ENCODE results near the gene ULBP2. TPM values are rescaled to one million over a fixed set of nuclear protein-coding genes. Genes with fewer than 3 reads are reported as not detected.

ULBP2 gene
- total RNA-seq, 1 experiment from 2014 or later, result not detected

DNA sequence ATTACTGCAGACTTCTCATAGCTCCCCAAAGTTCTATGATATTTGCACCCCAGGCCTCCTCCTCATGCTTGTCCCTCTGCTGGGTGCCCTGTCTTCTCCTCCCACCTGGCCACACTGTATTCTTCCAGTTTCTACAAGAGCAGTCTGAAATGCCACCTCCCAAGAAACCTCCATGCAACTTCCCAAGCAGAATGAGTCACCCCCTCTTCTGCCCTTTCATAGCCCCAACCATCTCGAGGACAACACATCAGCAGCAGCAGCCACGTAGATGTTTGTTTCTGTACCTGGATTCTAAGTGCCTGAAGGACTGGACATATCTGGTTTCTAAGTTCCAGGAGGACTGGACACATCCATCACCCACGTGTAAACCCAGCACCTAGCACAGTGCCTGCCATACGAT is 6.6 kb upstream of the ULBP2 start:
- H3K79me2 ChIP-seq (ENCODE audit: insufficient read depth, low read length), result no peaks in the 10 kb centered on the region
- H3K9me3 ChIP-seq (ENCODE audit: control insufficient read depth, low read depth, low read length), result no peaks in the 10 kb centered on the region
- H2AK5ac ChIP-seq (ENCODE audit: insufficient read length, low read length), result no peak overlapping the region
- no peak overlapping the region for H3T11ph ChIP-seq (ENCODE audit: low read length)
- peaks cover 6% of the 10 kb centered on the region for H3K23me2 ChIP-seq (ENCODE audit: insufficient read length, low read depth, low read length, poor library complexity, severe bottlenecking)
- H2BK5ac ChIP-seq (ENCODE audit: insufficient read length, low read length), result no peak overlapping the region
- H2AFZ ChIP-seq (ENCODE audit: low read length), result no peak overlapping the region
- Mint-ChIP-seq H3K9me3 (peaks cover 0 to 5% of the 10 kb centered on the region in 2 experiments; a peak in 1 of 5 replicates), H3K27me3 (ENCODE audit: low read depth) (peaks cover 97% of the 10 kb centered on the region), H3K4me3 (no peak overlapping the region), H3K27ac (no peak overlapping the region; a peak in 1 of 7 replicates), H3K4me1 (peaks cover 6 to 8% of the 10 kb centered on the region in 2 experiments), H3K36me3 (ENCODE audit: insufficient read depth in 1 of 3, low read depth in 3 of 3) (peaks cover 0 to 4% (median 3%) of the 10 kb centered on the region in 3 experiments; a peak in 3 of 7 replicates)
- no peak overlapping the region for H4K8ac ChIP-seq (replicated peaks; ENCODE audit: insufficient read length, low read depth, low read length)
- no peaks in the 10 kb centered on the region for H3K4me1 ChIP-seq (ENCODE audit: insufficient read depth, low read length)
- no peak overlapping the region for H3K9ac ChIP-seq (ENCODE audit: extremely low read depth, insufficient read length, low read length)
- no peak overlapping the region for H3K14ac ChIP-seq (ENCODE audit: insufficient read depth, low read length)
- H3K27ac ChIP-seq (ENCODE audit: insufficient read length, low read depth, low read length), result no peak overlapping the region
- no peak overlapping the region for H3K4me2 ChIP-seq (ENCODE audit: insufficient read depth, insufficient read length, low read length)
- H2BK120ac ChIP-seq (ENCODE audit: low read depth, low read length, poor library complexity, severe bottlenecking), result no peak overlapping the region
- no peak overlapping the region for H3K18ac ChIP-seq (ENCODE audit: insufficient read length, low read depth, low read length)
- peaks cover 52% of the 10 kb centered on the region for H3K27me3 ChIP-seq (ENCODE audit: insufficient read depth, low read length)
- no peak for DNase-seq
- no peaks in the 10 kb centered on the region for H4K20me1 ChIP-seq (ENCODE audit: control insufficient read depth, insufficient read depth, insufficient read length)
- H3K23ac ChIP-seq (ENCODE audit: insufficient read length, low read depth, low read length), result no peak overlapping the region
- no peak overlapping the region for H4K91ac ChIP-seq (ENCODE audit: insufficient read length, low read depth, low read length)
- H2BK15ac ChIP-seq (ENCODE audit: low read depth, low read length), result no peak overlapping the region
- WGBS (ENCODE audit: extremely low coverage, insufficient read length, low lambda C conversion rate), result no CpG with 5 or more reads among the region's 4 CpGs
- no peak overlapping the region for H3K56ac ChIP-seq (ENCODE audit: insufficient read length, low read depth, low read length)
- H3K4ac ChIP-seq (ENCODE audit: low read depth, low read length), result no peak overlapping the region
- H4K5ac ChIP-seq (ENCODE audit: insufficient read length, low read depth, low read length), result no peak overlapping the region
- no peak overlapping the region for H2BK20ac ChIP-seq (ENCODE audit: low read depth, low read length, poor library complexity, severe bottlenecking)
- no peaks in the 10 kb centered on the region for H3K79me1 ChIP-seq (ENCODE audit: insufficient read depth, low read depth, low read length, poor library complexity, severe bottlenecking)
- TF ChIP-seq, protein P1, sequence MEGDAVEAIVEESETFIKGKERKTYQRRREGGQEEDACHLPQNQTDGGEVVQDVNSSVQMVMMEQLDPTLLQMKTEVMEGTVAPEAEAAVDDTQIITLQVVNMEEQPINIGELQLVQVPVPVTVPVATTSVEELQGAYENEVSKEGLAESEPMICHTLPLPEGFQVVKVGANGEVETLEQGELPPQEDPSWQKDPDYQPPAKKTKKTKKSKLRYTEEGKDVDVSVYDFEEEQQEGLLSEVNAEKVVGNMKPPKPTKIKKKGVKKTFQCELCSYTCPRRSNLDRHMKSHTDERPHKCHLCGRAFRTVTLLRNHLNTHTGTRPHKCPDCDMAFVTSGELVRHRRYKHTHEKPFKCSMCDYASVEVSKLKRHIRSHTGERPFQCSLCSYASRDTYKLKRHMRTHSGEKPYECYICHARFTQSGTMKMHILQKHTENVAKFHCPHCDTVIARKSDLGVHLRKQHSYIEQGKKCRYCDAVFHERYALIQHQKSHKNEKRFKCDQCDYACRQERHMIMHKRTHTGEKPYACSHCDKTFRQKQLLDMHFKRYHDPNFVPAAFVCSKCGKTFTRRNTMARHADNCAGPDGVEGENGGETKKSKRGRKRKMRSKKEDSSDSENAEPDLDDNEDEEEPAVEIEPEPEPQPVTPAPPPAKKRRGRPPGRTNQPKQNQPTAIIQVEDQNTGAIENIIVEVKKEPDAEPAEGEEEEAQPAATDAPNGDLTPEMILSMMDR (conservative IDR thresholded peaks at IDR 0.05), result no peak
- H2BK12ac ChIP-seq (ENCODE audit: insufficient read length, low read depth, low read length), result no peak overlapping the region

Measured in H9 (cell line).